Mesenchymal stem cell (in vitro differentiated cells and primary cell): ENCODE results near the gene YJEFN3.

ENCODE experiments used
- DNase-seq: peaks from one replicate; pipeline ENCODE4 v3.0.0-alpha.2; 2013
- H2AFZ ChIP-seq: one replicate; pipeline ENCODE4 v1.6.1; 2013; ENCODE audit warnings: low read depth, mild to moderate bottlenecking, control low read depth, inconsistent platforms, low read length, moderate library complexity
- H2AK5ac ChIP-seq: 2 replicates; pipeline ENCODE4 v1.6.1; 2013; ENCODE audit warnings: low read length, moderate library complexity, mild to moderate bottlenecking, inconsistent platforms; ENCODE audit not compliant: severe bottlenecking
- H2BK120ac ChIP-seq: one replicate; pipeline ENCODE4 v1.6.1; 2013; ENCODE audit warnings: low read depth, mild to moderate bottlenecking, inconsistent platforms, low read length, moderate library complexity
- H2BK12ac ChIP-seq, 2 experiments: one replicate each; pipeline ENCODE4 v1.6.1; 2013; ENCODE audit warnings: inconsistent platforms in 2 of 2, low read length in 2 of 2, mild to moderate bottlenecking in 2 of 2, moderate library complexity in 2 of 2, control low read depth in 1 of 2
- H2BK15ac ChIP-seq: one replicate; pipeline ENCODE4 v1.6.1; 2013; ENCODE audit warnings: mild to moderate bottlenecking, low read depth, inconsistent platforms; ENCODE audit not compliant: poor library complexity, severe bottlenecking
- H2BK5ac ChIP-seq: 2 replicates; pipeline ENCODE4 v1.6.1; 2013; ENCODE audit warnings: low read depth, mild to moderate bottlenecking, low read length, control low read depth, inconsistent platforms; ENCODE audit not compliant: poor library complexity, severe bottlenecking
- H3K14ac ChIP-seq, 2 experiments: one replicate each; pipeline ENCODE4 v1.6.1; 2013; ENCODE audit warnings: inconsistent platforms in 2 of 2, low read length in 2 of 2, control low read depth in 1 of 2, mild to moderate bottlenecking in 1 of 2, moderate library complexity in 1 of 2
- H3K18ac ChIP-seq, 2 experiments: one replicate each; pipeline ENCODE4 v1.6.1; 2013; ENCODE audit warnings: inconsistent platforms in 2 of 2, low read length in 2 of 2, control low read depth in 1 of 2, low read depth in 1 of 2, mild to moderate bottlenecking in 1 of 2
- H3K23ac ChIP-seq, 2 experiments: one replicate each; pipeline ENCODE4 v1.6.1; 2013; ENCODE audit warnings: inconsistent platforms in 2 of 2, low read length in 2 of 2, mild to moderate bottlenecking in 2 of 2, moderate library complexity in 2 of 2, control low read depth in 1 of 2
- H3K27ac ChIP-seq: 2 replicates; pipeline ENCODE4 v1.5.1; 2013; ENCODE audit warnings: mild to moderate bottlenecking, moderate library complexity, low read length, control low read depth, inconsistent platforms; ENCODE audit not compliant: poor library complexity, severe bottlenecking
- H3K27me3 ChIP-seq, 2 experiments: 2 replicates each; pipeline versions ENCODE4 v1.6.1 to v1.7.0; 2013; ENCODE audit warnings: low read length in 2 of 2, mild to moderate bottlenecking in 2 of 2, moderate library complexity in 2 of 2, control low read depth in 1 of 2, inconsistent platforms in 1 of 2; ENCODE audit not compliant: control insufficient read depth in 1 of 2, insufficient read depth in 1 of 2
- H3K36me3 ChIP-seq, 2 experiments: 2 replicates each; pipeline versions ENCODE4 v1.6.1 to v1.7.0; 2013; ENCODE audit warnings: low read length in 2 of 2, control low read depth in 1 of 2, inconsistent platforms in 1 of 2, low read depth in 1 of 2, mild to moderate bottlenecking in 1 of 2; ENCODE audit not compliant: insufficient read depth in 2 of 2, control insufficient read depth in 1 of 2
- H3K4ac ChIP-seq, 2 experiments: one replicate each; pipeline ENCODE4 v1.6.1; 2013; ENCODE audit warnings: inconsistent platforms in 2 of 2, low read length in 2 of 2, mild to moderate bottlenecking in 2 of 2, moderate library complexity in 2 of 2, control low read depth in 1 of 2, low read depth in 1 of 2
- H3K4me1 ChIP-seq: 2 replicates; pipeline ENCODE4 v1.6.1; 2013; ENCODE audit warnings: low read depth, low read length, control low read depth; ENCODE audit not compliant: control insufficient read depth, insufficient read depth
- H3K4me2 ChIP-seq: 2 replicates; pipeline ENCODE4 v1.6.1; 2013; ENCODE audit warnings: low read length, mild to moderate bottlenecking, inconsistent platforms; ENCODE audit not compliant: poor library complexity, severe bottlenecking
- H3K4me3 ChIP-seq, 2 experiments: 2 replicates each; pipeline versions ENCODE4 v1.5.1 to v1.7.0; 2013; ENCODE audit warnings: low read length in 2 of 2, mild to moderate bottlenecking in 2 of 2, control low read depth in 1 of 2, low read depth in 1 of 2; ENCODE audit not compliant: insufficient read depth in 1 of 2
- H3K79me1 ChIP-seq: replicated peaks from 2 replicates; pipeline ENCODE4 v1.6.1; 2013; ENCODE audit warnings: mild to moderate bottlenecking, control low read depth, low read length, inconsistent platforms; ENCODE audit not compliant: poor library complexity, severe bottlenecking
- H3K9ac ChIP-seq: 2 replicates; pipeline ENCODE4 v1.7.0; 2013; ENCODE audit warnings: mild to moderate bottlenecking, low read length, moderate library complexity
- H3K9me3 ChIP-seq: 2 replicates; pipeline ENCODE4 v1.7.0; 2013; ENCODE audit warnings: mild to moderate bottlenecking, low read length; ENCODE audit not compliant: control insufficient read depth
- H4K8ac ChIP-seq: one replicate; pipeline ENCODE4 v1.6.1; 2013; ENCODE audit warnings: inconsistent platforms, mild to moderate bottlenecking, low read length, moderate library complexity
- H4K91ac ChIP-seq: one replicate; pipeline ENCODE4 v1.6.1; 2013; ENCODE audit warnings: mild to moderate bottlenecking, low read length, inconsistent platforms
- WGBS: methylation state at CpG from one replicate; pipeline ENCODE4 v1.1.7; 2013; ENCODE audit warnings: mixed read lengths; 5-methylcytosine and 5-hydroxymethylcytosine counted together

The YJEFN3 gene

DNA sequence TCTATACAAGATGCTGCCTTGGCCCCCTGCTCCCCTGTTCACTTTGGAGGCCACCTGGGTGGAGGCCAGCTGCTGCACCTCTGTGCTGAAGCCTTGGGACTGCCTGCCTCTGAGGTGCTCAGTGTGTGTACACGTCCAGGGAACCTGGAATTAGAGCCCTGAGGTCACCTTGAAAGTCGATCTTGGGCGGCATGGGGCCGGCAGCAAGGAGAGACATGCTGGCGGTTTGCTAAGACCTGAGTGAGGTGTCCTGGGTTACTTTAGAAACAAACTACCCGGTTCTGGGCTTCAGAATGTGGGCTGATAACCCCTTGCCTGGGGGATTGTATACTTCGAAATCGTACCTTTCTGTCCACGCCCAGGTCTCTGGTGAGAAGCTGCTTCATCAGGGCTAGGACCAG is 38.9 kb upstream of the YJEFN3 start:
- peak overlapping the region; percentile 8 for H2AK5ac ChIP-seq
- H3K18ac ChIP-seq, result peak overlapping the region; percentile 38 to 73
- peaks cover 51% of the 10 kb centered on the region for H3K4me1 ChIP-seq
- no peak overlapping the region for H2BK120ac ChIP-seq
- H2AFZ ChIP-seq, result no peak overlapping the region
- peak overlapping the region; percentile 69 to 75 for H2BK12ac ChIP-seq
- H3K4ac ChIP-seq, result peak overlapping the region; percentile 3 to 87
- peak overlapping the region in 1 of 2 experiments; percentile 78 for H3K14ac ChIP-seq
- peak overlapping the region in 1 of 2 experiments; percentile 62 for H3K4me3 ChIP-seq
- H4K91ac ChIP-seq, result peak overlapping the region; percentile 65
- no peak for DNase-seq
- peak overlapping the region; percentile 90 for H3K9ac ChIP-seq
- WGBS, result 85% methylated on average over 9 of the region's 9 CpGs
- peak overlapping the region; percentile 4 for H3K4me2 ChIP-seq
- peak overlapping the region; percentile 5 for H2BK15ac ChIP-seq
- H4K8ac ChIP-seq, result peak overlapping the region; percentile 84
- no peak overlapping the region for H2BK5ac ChIP-seq
- no peak overlapping the region for H3K23ac ChIP-seq
- peaks cover 31 to 52% of the 10 kb centered on the region in 2 experiments for H3K36me3 ChIP-seq
- no peaks in the 10 kb centered on the region for H3K9me3 ChIP-seq
- H3K27ac ChIP-seq, result peak overlapping the region; percentile 75
- no peaks in the 10 kb centered on the region for H3K27me3 ChIP-seq
- H3K79me1 ChIP-seq, result peaks cover 33% of the 10 kb centered on the region

DNA sequence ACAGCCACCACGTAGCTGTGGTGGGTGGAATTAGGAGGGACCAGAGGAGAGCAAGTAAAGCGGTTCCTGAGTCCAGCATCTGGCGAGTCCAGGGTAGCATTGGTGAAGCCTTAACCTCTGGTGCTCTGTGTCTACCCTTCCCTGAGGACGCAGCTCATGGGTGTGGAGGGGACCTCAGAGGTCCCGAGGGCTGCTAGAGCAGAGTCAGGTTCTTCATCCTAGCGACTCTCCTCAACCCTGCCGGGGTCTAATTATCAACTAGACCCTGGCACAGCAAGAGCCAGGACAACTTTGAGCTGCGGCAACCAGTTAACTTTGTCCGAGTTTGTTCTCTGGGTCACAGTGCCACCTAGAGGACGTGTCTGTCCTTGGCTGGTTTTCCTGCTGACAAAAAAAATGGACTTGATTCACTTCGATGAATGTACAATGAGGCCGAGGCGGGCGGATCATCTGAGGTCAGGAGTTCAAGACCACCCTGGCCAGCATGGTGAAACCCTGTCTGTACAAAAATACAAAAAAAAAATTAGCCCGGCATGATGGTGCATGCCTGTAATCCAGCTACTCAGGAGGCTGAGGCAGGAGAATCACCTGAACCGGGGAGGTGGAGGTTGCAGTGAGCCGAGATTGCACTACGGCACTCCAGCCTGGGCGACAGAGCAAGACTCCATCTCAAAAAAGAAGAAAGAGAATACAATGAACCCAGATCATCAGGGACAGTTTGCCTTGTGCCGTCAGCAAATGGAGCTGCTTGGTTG is 38.3 kb upstream of the YJEFN3 start:
- Histone ChIP-seq H3K27me3 (no peaks in the 10 kb centered on the region), H3K79me1 (peaks cover 30% of the 10 kb centered on the region), H3K18ac (peak overlapping the region; percentile 38 to 62), H3K9me3 (no peaks in the 10 kb centered on the region), H3K36me3 (peaks cover 33 to 55% of the 10 kb centered on the region in 2 experiments), H2AFZ (no peak overlapping the region), H3K14ac (no peak overlapping the region), H3K4me1 (peaks cover 45% of the 10 kb centered on the region), H2BK12ac (peak overlapping the region; percentile 69 to 75), H2BK120ac (no peak overlapping the region), H2BK5ac (no peak overlapping the region), H4K91ac (peak overlapping the region; percentile 65), H3K4ac (peak overlapping the region; percentile 3 to 87), H3K27ac (peak overlapping the region; percentile 75), H2BK15ac (peak overlapping the region; percentile 5), H3K23ac (no peak overlapping the region), H4K8ac (peak overlapping the region; percentile 84), H3K4me3 (peak overlapping the region in 1 of 2 experiments; percentile 62), H2AK5ac (peak overlapping the region; percentile 8), H3K4me2 (peak overlapping the region; percentile 4), H3K9ac (peak overlapping the region; percentile 90)
- DNase-seq, result peak; percentile 85
- 47% methylated on average over 20 of the region's 20 CpGs for WGBS

DNA sequence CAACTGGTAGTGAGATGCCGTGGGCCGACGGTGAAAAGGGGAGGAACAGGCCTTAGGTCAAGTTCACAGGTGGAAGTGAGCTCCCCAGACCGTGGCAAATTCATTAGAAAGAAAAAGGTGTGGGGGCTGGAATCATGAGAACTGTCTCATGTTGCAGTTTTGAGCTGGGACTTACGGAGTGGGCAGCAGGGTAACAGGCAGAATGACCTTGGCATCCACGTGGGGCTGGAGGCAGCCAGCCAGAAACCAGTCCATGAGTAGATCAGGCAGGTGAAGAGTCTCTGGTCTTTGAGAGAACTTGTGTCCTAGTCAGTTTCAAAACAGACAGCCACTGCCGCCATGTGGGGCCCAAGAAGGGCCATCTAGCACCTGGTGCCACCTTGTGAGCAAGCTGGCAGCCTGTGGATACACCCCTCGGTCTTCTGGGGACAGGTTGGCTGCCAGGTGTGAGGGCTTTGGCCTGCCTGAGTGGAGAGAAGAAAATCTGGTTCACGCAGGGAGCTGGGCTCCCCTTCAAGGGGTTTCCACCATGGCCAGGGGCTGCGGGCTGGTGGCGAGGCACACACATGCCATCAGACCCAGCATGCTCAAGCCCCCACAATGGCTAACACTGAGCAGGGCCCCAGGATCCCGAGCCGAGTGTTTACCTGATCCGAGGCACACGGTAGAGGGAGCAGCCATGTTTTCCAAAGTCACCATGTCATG is 37.2 kb upstream of the YJEFN3 start:
- H3K27ac ChIP-seq, result no peak overlapping the region
- no peak overlapping the region for H2BK15ac ChIP-seq
- H2BK120ac ChIP-seq, result no peak overlapping the region
- no peak overlapping the region for H3K4me2 ChIP-seq
- H3K14ac ChIP-seq, result no peak overlapping the region
- peaks cover 35% of the 10 kb centered on the region for H3K79me1 ChIP-seq
- H4K8ac ChIP-seq, result no peak overlapping the region
- no peak overlapping the region for H2AK5ac ChIP-seq
- H2BK12ac ChIP-seq, result no peak overlapping the region
- H3K23ac ChIP-seq, result no peak overlapping the region
- no peak overlapping the region for H2BK5ac ChIP-seq
- no peak overlapping the region for H3K4ac ChIP-seq
- peaks cover 35% of the 10 kb centered on the region for H3K4me1 ChIP-seq
- H3K18ac ChIP-seq, result no peak overlapping the region
- no peak overlapping the region for H3K9ac ChIP-seq
- no peak for DNase-seq
- peaks cover 43 to 57% of the 10 kb centered on the region in 2 experiments for H3K36me3 ChIP-seq
- H3K4me3 ChIP-seq, result no peak overlapping the region
- WGBS, result 91% methylated on average over 15 of the region's 15 CpGs
- no peaks in the 10 kb centered on the region for H3K9me3 ChIP-seq
- H3K27me3 ChIP-seq, result no peaks in the 10 kb centered on the region
- H2AFZ ChIP-seq, result no peak overlapping the region
- H4K91ac ChIP-seq, result no peak overlapping the region

DNA sequence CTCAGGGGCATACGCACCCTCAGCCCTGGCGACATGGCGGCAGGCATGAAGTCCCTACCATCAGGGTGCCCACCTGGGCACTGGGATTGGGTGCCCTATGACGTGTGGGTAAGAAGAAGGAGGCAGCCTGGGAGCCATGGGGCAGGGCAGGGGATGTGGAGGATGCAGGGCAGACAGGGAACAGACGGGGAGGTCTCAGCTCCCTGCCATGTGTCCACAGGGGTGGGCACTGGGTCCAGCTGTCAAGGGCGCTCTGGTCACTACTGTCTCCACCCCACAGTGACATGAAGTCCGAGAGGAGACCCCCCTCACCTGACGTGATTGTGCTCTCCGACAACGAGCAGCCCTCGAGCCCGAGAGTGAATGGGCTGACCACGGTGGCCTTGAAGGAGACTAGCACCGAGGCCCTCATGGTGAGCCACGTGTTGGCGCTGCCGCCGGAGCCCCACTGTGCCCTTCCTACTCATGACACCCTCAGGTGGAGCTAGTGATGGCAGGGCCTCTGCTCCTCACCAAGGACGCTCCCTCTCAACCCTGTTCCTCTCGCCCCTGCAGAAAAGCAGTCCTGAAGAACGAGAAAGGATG is 36.6 kb upstream of the YJEFN3 start:
- no peak overlapping the region for H3K23ac ChIP-seq
- H3K9ac ChIP-seq, result no peak overlapping the region
- H2BK5ac ChIP-seq, result no peak overlapping the region
- H3K18ac ChIP-seq, result no peak overlapping the region
- no peak for DNase-seq
- H2BK120ac ChIP-seq, result no peak overlapping the region
- H3K4me1 ChIP-seq, result peaks cover 29% of the 10 kb centered on the region
- no peak overlapping the region for H3K4ac ChIP-seq
- H3K27ac ChIP-seq, result no peak overlapping the region
- no peak overlapping the region for H4K8ac ChIP-seq
- peaks cover 32% of the 10 kb centered on the region for H3K79me1 ChIP-seq
- WGBS, result 97% methylated on average over 21 of the region's 21 CpGs
- H4K91ac ChIP-seq, result no peak overlapping the region
- H2BK12ac ChIP-seq, result no peak overlapping the region
- H3K4me3 ChIP-seq, result no peak overlapping the region
- no peak overlapping the region for H3K4me2 ChIP-seq
- no peak overlapping the region for H3K14ac ChIP-seq
- no peaks in the 10 kb centered on the region for H3K9me3 ChIP-seq
- H2BK15ac ChIP-seq, result no peak overlapping the region
- no peak overlapping the region for H2AK5ac ChIP-seq
- H3K27me3 ChIP-seq, result no peaks in the 10 kb centered on the region
- peaks cover 50 to 57% of the 10 kb centered on the region in 2 experiments for H3K36me3 ChIP-seq
- H2AFZ ChIP-seq, result no peak overlapping the region
